HPDE6-E6E7 (cell line): Measurements from ENCODE around the gene CHI3L2.
A peak's percentile ranks its signal among the peaks of the same experiment; 100 is the strongest.
"Not testable (repeated sequence)": the region's sequence is repeated elsewhere in the genome, so short reads cannot be mapped to it uniquely, and the experiment has no call there.

Experiments used
- DNase-seq: peaks from one replicate; pipeline ENCODE4 v3.0.0; 2011; ENCODE audit warnings: missing footprints; ENCODE audit errors: extremely low spot score

CHI3L2 gene

DNA sequence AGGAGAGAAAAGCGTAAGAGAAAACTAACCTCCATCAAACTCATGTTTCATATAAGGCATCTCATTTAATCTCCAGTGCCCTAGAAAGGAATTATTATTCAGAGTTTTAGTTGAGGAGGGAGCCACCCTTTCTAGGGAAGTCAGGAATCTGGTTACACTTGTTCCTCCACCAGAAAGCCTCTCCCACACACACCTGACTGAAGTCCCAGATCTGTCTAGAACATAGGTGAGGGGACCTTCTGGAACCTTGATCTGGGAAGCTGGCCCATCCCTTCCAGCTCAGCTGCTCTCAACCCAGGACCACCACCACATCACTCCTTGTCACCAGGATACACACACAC lies 25.2 kb upstream of the CHI3L2 start:
- DNase-seq = peak; percentile 63

DNA sequence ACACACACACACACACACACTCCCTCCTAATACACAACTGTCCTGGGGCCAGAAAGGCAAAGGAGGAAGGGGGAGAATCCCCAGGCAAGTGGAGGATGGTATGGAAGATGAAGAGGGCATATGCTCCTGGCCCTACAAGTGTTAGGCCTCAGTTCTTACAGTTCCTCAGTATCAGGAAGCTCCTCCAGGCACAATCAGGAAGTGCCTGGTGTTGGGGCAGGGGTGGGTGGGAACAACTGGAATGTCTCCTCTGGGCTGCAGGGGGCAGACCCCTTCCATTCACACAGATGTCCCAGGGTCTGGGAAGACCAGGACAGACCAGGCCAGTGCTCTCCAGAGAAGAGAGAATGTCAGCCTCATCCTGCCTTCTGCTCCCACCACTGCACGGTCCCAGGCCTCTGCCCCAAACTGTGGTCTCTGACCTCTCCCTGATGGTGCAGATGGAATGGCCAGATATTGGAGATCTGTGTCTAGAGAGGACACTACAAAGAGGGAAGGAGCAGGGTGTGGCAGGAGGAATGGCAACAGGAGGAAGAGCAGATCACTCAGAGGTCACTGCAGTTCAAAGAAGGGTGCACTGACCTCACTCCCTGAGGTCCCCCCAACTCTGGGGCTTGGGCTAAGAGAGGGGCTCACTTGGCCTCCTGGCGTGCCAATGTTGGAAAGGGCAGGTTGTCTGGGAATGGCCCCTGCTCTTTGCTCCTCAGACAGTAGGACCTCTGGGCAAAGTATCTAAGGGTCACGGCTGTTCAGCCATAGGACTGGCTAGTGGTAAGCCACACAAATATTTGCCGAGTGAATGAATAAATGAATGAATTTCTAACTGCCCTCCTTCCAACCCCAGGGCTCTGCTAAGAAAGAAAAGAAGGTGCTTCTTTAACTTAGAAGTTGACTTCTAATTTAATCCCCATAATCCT lies 24.5 kb upstream of the CHI3L2 start:
- DNase-seq = no peak

- DNase-seq = peak; percentile 73
These were observed 23.8 kb upstream of the CHI3L2 start for GRCh38 chr1:111203681-111204200.

DNA sequence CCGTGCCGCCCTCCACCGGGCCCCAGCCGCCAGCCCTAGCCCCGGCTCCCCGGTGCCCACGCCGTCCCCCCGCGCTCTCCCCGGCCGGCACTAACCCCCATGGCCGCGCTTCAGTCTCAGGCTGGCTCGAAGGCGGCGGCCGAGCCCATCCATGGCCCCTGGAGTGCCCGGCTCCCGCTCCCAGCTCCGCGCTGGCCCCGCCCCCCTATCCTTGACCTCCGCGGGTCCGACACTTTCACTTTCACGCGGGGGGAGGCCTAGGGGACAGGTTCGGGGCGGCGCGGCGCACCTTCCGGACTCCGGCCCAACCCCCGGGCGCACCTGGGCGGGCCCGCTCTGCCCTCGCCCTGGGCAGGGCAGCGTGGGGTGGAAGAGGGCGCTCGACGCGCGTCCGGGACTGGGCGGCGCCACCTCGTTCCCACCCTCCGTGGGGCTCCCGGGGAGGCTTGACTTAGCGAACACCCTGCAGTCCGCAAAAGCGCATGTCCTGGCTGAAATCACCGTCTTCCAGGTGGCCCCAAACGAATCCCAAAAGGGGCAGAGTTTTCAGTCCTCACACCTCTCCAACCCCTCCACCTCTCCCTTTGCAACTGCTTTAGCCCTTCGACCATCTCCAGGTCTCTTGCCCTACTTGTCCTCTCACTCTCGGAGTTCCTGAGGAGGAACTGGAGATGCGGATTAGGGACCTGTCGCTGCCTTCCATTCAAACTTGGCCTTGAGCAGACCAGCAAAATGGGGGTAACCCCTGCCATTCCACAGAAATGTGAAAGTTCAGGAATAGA lies 23.1 kb upstream of the CHI3L2 start:
- DNase-seq = peak; percentile 43

GRCh38 chr1:111204983-111205713 lies 22.4 kb upstream of the CHI3L2 start:
- DNase-seq = no peak

- DNase-seq = no peak
These were observed 21.8 kb upstream of the CHI3L2 start for GRCh38 chr1:111205714-111206050.

GRCh38 chr1:111208921-111209320 lies 18.6 kb upstream of the CHI3L2 start:
- DNase-seq = no peak

DNA sequence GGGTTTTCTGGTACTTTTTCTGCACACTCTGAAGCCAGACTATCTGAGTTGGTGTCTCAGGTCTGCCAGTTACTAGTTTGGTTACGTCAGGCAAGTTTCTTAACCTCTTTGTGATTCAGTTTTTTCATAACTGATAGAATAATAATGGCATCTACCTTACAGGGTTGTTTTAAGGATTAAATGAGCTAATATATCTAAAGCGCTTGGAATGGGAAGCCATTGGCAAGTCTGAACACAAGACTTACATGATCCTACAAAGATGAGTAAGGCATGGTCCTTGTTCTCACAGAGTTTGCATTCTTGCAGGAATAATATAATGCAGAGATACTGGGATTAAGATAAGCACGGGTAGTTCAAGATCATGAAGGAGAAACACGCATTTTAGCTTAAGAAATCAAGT lies 17.9 kb upstream of the CHI3L2 start:
- no peak for DNase-seq

DNA sequence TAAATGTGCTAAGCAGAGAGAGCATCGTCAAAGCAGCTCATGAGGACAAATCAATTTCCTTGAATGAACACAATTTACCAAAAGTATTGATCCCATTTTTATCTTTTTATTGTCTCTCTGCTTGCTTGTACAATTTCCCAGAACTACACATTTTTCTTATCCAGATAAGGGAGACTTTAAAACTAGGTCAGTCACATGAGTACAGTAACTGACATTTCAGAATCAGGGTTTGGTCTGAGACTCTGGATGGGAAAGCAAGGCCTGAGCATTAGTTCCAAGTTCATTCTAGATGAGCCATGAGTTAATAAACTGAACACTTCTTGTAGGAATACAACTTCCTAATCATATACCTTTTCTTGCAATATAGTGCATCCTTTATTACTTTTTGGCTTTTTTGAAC lies 15.6 kb upstream of the CHI3L2 start:
- no peak for DNase-seq

DNA sequence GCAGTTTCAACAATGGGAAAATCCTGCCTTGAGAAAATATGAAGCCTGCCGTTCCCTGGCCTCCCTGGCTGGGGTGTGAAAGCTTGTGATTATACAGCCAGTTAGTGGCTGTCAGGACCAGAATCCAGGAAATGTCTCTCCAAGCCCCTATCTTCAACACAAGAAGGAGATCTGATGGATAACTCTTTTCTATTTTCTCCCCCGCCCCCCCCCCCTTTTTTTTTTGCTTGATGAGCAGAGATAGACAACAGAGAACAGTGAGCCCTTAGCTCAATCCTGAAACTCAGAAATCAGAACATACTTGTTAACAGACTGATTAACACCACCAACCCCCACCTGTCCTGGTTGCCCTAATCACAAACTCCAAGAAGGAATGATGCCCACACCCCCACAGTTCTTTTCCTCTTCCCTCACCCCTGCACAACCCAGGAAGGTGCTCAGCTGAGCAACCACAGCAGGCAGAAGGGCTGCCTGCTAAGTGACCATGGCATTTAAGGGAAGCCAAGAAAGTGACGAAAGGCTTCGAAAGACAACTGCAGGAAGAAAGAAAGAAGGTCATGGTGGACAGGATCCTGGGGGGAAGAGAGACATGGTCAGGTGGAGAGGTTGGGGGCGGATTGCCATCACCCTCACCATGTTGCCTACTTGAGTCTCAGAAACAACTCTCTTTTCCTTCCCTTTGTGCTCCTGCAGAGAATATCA lies 14.7 kb upstream of the CHI3L2 start:
- no peak for DNase-seq

DNA sequence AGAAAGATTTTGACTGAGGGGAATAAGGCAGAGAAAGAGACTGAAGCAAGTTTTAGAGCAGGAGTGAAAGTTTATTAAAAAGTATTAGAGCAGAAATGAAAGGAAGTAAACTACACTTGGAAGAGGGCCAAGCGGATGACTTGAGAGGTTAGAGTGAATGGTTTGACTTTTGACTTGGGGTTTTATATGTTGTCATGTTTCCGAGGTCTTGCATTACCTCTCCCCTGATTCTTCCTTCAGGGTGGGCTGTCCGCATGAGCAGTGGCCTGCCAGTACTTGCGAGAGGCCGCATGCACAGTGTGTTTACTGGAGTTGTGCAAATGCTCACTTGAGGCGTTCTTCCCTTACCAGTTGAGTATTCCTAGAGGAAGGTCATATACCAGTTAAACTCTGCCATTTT lies 14.1 kb upstream of the CHI3L2 start:
- no peak for DNase-seq

GRCh38 chr1:111214074-111214801 lies 13.3 kb upstream of the CHI3L2 start:
- no peak for DNase-seq

DNA sequence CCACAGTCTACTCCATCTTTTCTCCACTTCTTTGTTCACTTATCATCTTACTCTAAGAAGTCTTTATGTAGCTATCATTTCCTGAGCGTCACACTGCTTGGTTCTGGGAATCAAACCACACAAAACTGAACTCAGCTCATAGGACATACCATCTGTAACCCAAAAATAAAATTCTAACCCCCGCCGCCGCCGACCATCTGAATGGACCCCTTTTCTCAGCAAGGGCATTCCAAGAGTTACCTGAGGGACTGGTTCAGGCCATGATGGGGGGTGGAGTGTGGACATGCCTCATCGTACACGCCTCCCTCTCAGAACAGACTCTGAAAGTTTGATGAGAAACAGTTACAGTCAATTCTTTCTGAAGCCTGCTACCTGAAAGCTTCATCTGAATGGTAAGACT lies 12.6 kb upstream of the CHI3L2 start:
- DNase-seq = no peak

DNA sequence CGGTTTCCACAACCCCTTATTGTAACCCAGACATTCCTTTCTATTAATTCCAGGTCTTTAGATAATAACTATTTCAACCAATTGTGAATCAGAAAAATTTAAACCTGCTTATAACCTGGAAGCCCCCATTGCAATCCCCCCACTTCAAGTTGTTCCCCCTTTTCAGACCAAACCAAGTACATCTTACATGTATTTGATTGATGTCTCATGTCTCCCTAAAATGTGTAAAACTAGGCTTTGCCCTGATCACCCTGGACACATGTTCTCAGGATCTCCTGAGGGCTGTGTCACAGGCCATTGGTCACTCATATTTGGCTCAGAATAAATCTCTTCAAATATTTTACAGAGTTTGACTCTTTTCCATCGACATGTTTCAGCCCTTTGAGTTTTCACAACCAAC lies 12.2 kb upstream of the CHI3L2 start:
- DNase-seq = not testable (repeated sequence)

DNA sequence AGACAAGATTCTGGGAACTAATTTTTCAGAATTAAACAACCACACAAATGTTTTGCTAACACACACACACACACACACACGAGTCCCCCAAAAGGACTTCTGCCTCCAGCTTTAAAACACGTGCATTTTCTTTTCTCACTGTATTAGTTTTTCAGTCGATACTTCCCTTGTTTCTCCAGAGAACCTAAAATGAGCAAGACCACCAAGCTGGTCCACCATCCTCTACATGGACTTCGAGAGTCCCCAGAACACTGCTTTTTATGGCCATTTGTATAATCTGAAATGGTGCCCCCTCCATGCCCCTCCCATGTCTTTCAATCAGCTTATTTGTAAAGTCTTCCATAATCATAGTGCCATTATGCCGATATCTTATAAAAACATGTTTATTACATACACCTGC lies 10.8 kb upstream of the CHI3L2 start:
- DNase-seq = no peak

DNA sequence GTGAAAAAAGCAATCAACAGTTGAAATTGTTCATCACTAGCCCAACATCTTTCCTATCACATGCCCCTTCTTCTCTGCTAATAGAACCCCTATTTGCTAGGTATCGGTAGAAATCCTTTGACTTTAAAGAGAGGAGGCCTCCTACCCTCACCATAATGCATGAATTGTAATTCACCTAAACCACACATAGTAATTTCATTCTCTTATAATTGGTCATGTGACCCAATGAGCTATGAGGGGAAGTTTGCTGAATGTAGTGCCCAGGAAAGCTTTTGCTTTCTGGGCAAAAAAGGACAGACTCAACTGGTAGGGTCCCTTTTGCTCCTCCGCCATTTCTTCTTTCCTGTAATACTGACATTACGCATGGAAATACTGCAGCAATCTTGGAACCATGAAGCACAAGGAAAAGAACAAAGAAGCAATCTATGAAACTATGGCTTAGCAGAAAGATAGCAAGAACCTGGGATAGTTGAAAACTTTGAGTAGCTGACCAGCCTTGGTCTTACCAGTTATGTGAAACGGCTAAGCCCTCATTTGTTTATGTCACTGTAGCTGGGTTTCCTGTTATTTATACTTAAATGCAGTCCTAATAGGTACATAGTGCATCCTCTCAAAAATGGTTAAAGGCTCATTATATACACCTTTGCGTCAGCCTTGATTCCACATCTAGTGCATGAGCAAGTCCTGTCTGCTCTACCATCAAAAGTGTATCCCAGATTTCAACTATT lies 10.2 kb upstream of the CHI3L2 start:
- DNase-seq = no peak

GRCh38 chr1:111218701-111219556 lies 8.6 kb upstream of the CHI3L2 start:
- no peak for DNase-seq

- DNase-seq = no peak
These were observed 7.8 kb upstream of the CHI3L2 start for GRCh38 chr1:111219557-111220286.
